OCI-LY7 (cell line): ENCODE data around the gene DLG5. TPM values are rescaled to one million over a fixed set of nuclear protein-coding genes. Genes with fewer than 3 reads are reported as not detected.
"Not testable (repeated sequence)": the region's sequence is repeated elsewhere in the genome, so short reads cannot be mapped to it uniquely, and the experiment has no call there.

Source experiments
- BruUV-seq: library from RNA; stranded (reverse); fragments of 400-500 nt; replicated peaks from 2 replicates; lab custom pipeline; 2021; lab: Mats Ljungman, UMichigan
- CTCF ChIA-PET: fragments of 300-600 bp; sonication (Branson Sonifier 250); formaldehyde crosslinking; loops from one replicate; lab custom pipeline; 2022; ENCODE audit warnings: antibody characterized with exemption; ENCODE audit not compliant: unreplicated experiment; lab: Charles Lee
- POLR2A ChIA-PET: fragments of 300-600 bp; sonication (Branson Sonifier 250); formaldehyde crosslinking; loops from one replicate; lab custom pipeline; 2022; ENCODE audit warnings: antibody characterized with exemption; lab: Charles Lee
- DNase-seq: peaks from one replicate; pipeline ENCODE4 v3.0.0-alpha.2; 2015; ENCODE audit warnings: low spot score
- H2AFZ ChIP-seq: fragments of 200-600 bp; sonication (generic), shearing (Covaris generic); 2 replicates; pipeline ENCODE4 v1.6.1; 2014; ENCODE audit warnings: mild to moderate bottlenecking, antibody characterized with exemption, low read length, moderate library complexity
- H3K27ac ChIP-seq: fragments of 200-600 bp; sonication (generic); 2 replicates; pipeline ENCODE4 v1.5.1; 2014; ENCODE audit warnings: mixed run types, low read depth, mild to moderate bottlenecking, moderate library complexity, low read length, inconsistent platforms; ENCODE audit not compliant: poor library complexity, severe bottlenecking
- H3K36me3 ChIP-seq: fragments of 200-600 bp; sonication (generic); 2 replicates; pipeline ENCODE4 v1.6.1; 2014; ENCODE audit warnings: mild to moderate bottlenecking, antibody characterized with exemption, low read length, moderate library complexity, mixed read lengths; ENCODE audit not compliant: insufficient read depth
- H3K4me1 ChIP-seq: fragments of 200-600 bp; sonication (generic); 2 replicates; pipeline ENCODE4 v1.5.1; 2014; ENCODE audit warnings: mild to moderate bottlenecking, low read length; ENCODE audit not compliant: insufficient read depth, poor library complexity, severe bottlenecking
- H3K4me2 ChIP-seq: fragments of 200-600 bp; sonication (generic); 2 replicates; pipeline ENCODE4 v1.6.1; 2014; ENCODE audit warnings: mild to moderate bottlenecking, low read length
- H3K4me3 ChIP-seq: fragments of 200-600 bp; sonication (generic); 2 replicates; pipeline ENCODE4 v1.5.1; 2014; ENCODE audit warnings: mild to moderate bottlenecking, low read depth, low read length; ENCODE audit not compliant: poor library complexity, severe bottlenecking
- H3K79me2 ChIP-seq: fragments of 200-600 bp; sonication (generic); 2 replicates; pipeline ENCODE4 v1.6.1; 2016; ENCODE audit warnings: low read depth, mild to moderate bottlenecking, low read length, moderate library complexity, mixed read lengths; ENCODE audit not compliant: insufficient read depth
- H3K9me2 ChIP-seq: fragments of 200-600 bp; sonication (generic); 2 replicates; pipeline ENCODE4 v1.6.1; 2016; ENCODE audit warnings: mild to moderate bottlenecking, low read length, mixed read lengths; ENCODE audit not compliant: insufficient read depth
- H3K9me3 ChIP-seq: fragments of 200-600 bp; sonication (generic); 2 replicates; pipeline ENCODE4 v1.6.1; 2014; ENCODE audit warnings: mild to moderate bottlenecking, mixed run types, low read length, mixed read lengths
- H4K20me1 ChIP-seq: fragments of 200-600 bp; sonication (generic); 2 replicates; pipeline ENCODE4 v1.6.1; 2014; ENCODE audit warnings: mild to moderate bottlenecking, antibody characterized with exemption, low read length, moderate library complexity, mixed read lengths; ENCODE audit not compliant: insufficient read depth
- EZH2phosphoT487 ChIP-seq: fragments of 200-600 bp; sonication (generic); IDR thresholded peaks from 2 replicates; pipeline ENCODE4 v1.6.1; 2018; ENCODE audit warnings: low read depth, borderline replicate concordance, mild to moderate bottlenecking, mixed run types, antibody characterized with exemption, low read length, moderate library complexity, mixed read lengths
- intact Hi-C: fragments of 100-400 bp; cut with micrococcal nuclease; formaldehyde crosslinking; loops from one replicate; pipeline ENCODE4 v1.10.0; 2022; ENCODE audit not compliant: unreplicated experiment
- total RNA-seq, 2 experiments: library from RNA; depleted of rRNA in 1 of 2; stranded (reverse); fragments of >200 nt in 1 of 2; shearing (Covaris generic) in 1 of 2; gene quantifications; 2 replicates each; pipeline ENCODE4 v1.2.3, GENCODE V29; 2014 to 2022
- TF ChIP-seq, protein P1 (sequence below): fragments of 200-600 bp; sonication (generic); conservative IDR thresholded peaks from 2 replicates; pipeline ENCODE4 v1.5.1; 2014; ENCODE audit warnings: mild to moderate bottlenecking, antibody characterized with exemption, low read length, moderate library complexity, mixed read lengths

DLG5 gene
- total RNA-seq, 2 experiments from 2014 or later = 0.27 TPM; not detected in 1

DNA sequence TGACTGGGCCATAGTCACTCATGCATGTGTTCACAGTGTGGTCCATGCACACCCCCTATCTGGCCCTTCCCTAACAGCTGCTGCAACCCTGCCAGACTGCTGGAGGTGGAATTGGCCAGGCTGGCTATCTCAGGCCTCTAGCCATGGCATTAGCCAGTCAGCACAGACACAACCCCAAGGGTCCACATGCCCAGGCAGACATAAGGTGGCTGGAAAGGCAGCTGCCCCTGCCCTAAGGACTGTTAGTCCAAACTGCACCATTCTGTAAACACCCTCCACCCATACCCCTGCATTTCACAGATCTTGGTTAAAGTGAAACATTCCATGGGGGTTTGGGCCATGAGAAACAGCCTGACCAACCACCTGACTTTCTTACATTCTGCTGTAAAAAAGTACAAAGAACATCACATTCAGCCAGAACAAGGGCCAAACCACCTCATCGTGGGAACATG lies 151.6 kb downstream of the DLG5 start:
- BruUV-seq = no TSS peak

DNA sequence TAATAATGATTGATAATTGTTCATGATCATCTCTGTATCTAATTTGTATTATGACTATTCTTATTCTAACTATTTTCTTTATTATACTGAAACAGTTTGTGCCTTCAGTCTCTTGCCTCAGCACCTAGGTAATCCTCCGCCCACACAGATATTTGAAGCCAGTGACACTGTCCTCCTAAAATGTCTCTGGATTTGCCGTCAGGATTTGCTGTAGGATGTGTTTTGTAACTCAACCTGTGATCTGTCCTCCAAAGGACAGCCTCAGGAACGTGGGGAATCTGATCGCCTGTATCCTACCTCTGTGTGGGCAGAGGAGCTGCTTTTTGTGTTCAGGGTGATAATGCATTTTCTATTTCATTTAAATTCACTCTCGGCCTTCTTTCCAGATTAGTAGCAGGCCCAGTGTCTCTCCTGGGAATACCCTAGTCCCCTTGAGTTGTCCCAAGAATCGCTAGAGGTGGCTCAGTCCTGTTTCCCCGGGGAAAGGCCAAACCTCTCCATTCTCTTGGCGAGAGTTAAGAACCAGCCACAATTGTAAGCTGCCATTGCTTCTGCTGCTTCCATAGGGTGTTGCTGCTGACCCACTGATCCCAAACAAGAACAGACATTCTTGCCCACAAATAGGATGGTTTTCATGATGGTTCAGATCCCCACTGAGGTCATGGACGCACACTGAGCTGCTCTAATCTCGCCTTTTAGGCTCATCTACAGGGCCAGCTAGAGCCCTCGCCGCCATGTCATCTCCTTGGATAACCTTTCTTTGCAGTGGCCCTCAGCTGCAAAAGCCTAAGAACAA lies 152.7 kb downstream of the DLG5 start:
- CTCF ChIA-PET = no interaction called here
- BruUV-seq = no TSS peak
- intact Hi-C loops = no loop called here
- no peaks in the 10 kb centered on the region for H3K36me3 ChIP-seq
- no peak for DNase-seq
- H3K79me2 ChIP-seq = no peaks in the 10 kb centered on the region
- H4K20me1 ChIP-seq = no peaks in the 10 kb centered on the region
- no peaks in the 10 kb centered on the region for H3K4me1 ChIP-seq
- H3K9me3 ChIP-seq = no peaks in the 10 kb centered on the region; the same call in 1 of the 2 replicates
- no peak overlapping the region for H3K4me2 ChIP-seq
- no peak for TF ChIP-seq EZH2phosphoT487
- TF ChIP-seq, protein P1, sequence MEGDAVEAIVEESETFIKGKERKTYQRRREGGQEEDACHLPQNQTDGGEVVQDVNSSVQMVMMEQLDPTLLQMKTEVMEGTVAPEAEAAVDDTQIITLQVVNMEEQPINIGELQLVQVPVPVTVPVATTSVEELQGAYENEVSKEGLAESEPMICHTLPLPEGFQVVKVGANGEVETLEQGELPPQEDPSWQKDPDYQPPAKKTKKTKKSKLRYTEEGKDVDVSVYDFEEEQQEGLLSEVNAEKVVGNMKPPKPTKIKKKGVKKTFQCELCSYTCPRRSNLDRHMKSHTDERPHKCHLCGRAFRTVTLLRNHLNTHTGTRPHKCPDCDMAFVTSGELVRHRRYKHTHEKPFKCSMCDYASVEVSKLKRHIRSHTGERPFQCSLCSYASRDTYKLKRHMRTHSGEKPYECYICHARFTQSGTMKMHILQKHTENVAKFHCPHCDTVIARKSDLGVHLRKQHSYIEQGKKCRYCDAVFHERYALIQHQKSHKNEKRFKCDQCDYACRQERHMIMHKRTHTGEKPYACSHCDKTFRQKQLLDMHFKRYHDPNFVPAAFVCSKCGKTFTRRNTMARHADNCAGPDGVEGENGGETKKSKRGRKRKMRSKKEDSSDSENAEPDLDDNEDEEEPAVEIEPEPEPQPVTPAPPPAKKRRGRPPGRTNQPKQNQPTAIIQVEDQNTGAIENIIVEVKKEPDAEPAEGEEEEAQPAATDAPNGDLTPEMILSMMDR = no peak
- POLR2A ChIA-PET = no interaction called here
- no peak overlapping the region for H3K4me3 ChIP-seq
- no peak overlapping the region for H2AFZ ChIP-seq
- no peak overlapping the region for H3K27ac ChIP-seq
- no peaks in the 10 kb centered on the region for H3K9me2 ChIP-seq

More for the DNA sequence above, 151.6 kb downstream of the DLG5 start:
- no peaks in the 10 kb centered on the region for H3K36me3 ChIP-seq
- no peak overlapping the region for H3K4me2 ChIP-seq
- no peaks in the 10 kb centered on the region for H3K79me2 ChIP-seq
- no peak overlapping the region for H3K27ac ChIP-seq
- H3K9me3 ChIP-seq = no peaks in the 10 kb centered on the region; the same call in 1 of the 2 replicates
- no peak for DNase-seq
- intact Hi-C loops = no loop called here
- H2AFZ ChIP-seq = no peak overlapping the region
- H3K4me1 ChIP-seq = no peaks in the 10 kb centered on the region
- POLR2A ChIA-PET = no interaction called here
- TF ChIP-seq, protein P1 = no peak
- TF ChIP-seq EZH2phosphoT487 = no peak
- H4K20me1 ChIP-seq = no peaks in the 10 kb centered on the region
- H3K4me3 ChIP-seq = no peak overlapping the region
- CTCF ChIA-PET = no interaction called here
- H3K9me2 ChIP-seq = no peaks in the 10 kb centered on the region

DNA sequence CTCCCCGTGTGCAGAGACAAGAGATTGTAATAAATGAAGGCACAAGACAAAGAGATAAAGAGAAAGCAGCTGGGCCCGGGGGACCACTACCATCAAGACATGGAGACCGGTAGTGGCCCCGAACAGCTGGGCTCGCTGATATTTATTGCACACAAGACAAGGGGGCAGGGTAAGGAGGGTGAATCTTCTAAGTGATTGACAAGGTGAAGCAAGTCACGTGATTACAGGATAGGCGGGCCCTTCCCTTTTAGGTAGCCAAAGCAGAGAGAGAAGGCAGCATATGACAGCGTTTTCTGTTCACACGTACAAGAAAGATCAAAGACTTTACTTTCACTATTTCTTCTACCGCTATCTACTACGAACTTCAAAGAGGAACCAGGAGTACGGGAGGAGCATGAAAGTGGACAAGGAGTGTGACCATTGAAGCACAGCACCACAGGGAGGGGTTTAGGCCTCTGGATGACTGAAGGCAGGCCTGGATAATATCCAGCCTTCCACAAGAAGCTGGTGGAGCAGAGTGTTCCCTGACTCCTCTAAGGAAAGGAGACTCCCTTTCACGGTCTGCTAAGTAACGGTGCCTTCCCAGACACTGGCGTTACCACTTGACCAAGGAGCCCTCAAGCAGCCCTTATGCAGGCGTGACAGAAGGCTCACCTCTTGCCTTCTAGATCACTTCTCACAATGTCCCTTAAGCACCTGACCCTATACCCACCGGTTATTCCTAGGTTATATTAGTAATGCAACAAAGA lies 153.5 kb downstream of the DLG5 start:
- POLR2A ChIA-PET, H2AFZ ChIP-seq, BruUV-seq, H3K9me3 ChIP-seq, H3K36me3 ChIP-seq, H3K4me1 ChIP-seq, H3K27ac ChIP-seq, H3K79me2 ChIP-seq, H3K4me2 ChIP-seq, CTCF ChIA-PET, intact Hi-C loops, H4K20me1 ChIP-seq, H3K9me2 ChIP-seq, H3K4me3 ChIP-seq, DNase-seq: not testable (repeated sequence)
